HG03565 (cell line): ENCODE measurements around the gene PCDHA9.
"Not testable (repeated sequence)": the region's sequence is repeated elsewhere in the genome, so short reads cannot be mapped to it uniquely, and the experiment has no call there.

Source experiments
- ATAC-seq: cut with Tn5 transposase; IDR thresholded peaks from one replicate; pipeline ENCODE4 v1.9.1; 2021; ENCODE audit warnings: mild to moderate bottlenecking, moderate library complexity; ENCODE audit not compliant: unreplicated experiment

Gene PCDHA9

DNA sequence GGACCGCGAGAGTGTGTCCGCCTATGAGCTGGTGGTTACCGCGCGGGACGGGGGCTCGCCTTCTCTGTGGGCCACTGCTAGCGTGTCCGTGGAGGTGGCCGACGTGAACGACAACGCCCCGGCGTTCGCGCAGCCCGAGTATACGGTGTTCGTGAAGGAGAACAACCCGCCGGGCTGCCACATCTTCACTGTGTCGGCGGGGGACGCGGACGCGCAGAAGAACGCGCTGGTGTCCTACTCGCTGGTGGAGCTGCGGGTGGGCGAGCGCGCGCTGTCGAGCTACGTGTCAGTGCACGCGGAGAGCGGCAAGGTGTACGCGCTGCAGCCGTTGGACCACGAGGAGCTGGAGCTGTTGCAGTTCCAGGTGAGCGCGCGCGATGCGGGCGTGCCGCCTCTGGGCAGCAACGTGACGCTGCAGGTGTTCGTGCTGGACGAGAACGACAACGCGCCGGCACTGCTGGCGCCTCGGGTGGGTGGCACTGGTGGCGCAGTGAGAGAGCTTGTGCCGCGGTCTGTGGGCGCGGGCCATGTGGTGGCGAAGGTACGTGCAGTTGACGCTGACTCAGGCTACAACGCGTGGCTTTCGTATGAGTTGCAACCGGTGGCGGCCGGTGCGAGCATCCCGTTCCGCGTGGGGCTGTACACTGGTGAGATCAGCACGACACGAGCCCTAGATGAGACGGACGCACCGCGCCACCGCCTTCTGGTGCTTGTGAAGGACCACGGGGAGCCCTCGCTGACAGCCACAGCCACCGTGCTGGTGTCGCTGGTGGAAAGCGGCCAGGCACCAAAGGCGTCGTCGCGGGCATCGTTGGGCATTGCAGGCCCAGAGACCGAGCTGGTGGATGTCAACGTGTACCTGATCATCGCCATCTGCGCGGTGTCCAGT, 12.3 kb upstream of the PCDHA9 start:
- ATAC-seq: no peak

DNA sequence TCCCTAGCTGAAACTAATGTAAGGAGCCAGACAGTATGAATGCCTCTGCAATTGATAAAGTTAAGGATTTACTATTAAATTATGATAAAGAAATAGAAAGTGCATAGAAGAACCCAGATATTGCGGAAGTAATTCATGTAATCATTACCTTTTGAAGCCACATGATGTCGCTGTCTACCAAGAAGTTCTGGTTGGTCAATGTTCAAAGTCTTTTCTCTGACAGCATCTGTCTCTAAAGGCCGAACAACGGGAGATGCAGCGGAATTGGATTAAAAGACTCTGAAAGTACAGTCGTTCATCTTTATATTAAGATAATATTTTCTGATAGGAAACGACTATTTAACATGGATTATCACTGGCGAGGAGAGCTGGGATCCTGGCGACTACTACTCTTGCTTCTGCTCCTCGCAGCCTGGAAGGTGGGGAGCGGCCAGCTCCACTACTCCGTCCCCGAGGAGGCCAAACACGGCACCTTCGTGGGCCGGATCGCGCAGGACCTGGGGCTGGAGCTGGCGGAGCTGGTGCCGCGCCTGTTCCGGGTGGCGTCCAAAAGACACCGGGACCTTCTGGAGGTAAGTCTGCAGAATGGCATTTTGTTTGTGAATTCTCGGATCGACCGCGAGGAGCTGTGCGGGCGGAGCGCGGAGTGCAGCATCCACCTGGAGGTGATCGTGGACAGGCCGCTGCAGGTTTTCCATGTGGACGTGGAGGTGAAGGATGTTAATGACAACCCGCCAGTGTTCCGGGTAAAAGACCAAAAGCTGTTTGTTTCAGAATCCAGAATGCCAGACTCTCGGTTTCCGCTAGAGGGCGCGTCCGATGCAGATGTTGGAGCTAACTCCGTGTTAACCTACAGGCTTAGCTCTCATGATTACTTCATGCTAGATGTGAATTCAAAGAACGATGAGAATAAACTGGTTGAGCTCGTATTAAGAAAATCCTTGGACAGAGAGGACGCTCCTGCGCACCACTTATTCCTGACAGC, 6.9 kb upstream of the PCDHA9 start, which contains the start of gene PCDHA8:
Gene PCDHA8 (plus strand): TSS at position 210 of the 985 bp plus-strand sequence. CDS start 135 bp downstream, at position 345.
- no peak for ATAC-seq

DNA sequence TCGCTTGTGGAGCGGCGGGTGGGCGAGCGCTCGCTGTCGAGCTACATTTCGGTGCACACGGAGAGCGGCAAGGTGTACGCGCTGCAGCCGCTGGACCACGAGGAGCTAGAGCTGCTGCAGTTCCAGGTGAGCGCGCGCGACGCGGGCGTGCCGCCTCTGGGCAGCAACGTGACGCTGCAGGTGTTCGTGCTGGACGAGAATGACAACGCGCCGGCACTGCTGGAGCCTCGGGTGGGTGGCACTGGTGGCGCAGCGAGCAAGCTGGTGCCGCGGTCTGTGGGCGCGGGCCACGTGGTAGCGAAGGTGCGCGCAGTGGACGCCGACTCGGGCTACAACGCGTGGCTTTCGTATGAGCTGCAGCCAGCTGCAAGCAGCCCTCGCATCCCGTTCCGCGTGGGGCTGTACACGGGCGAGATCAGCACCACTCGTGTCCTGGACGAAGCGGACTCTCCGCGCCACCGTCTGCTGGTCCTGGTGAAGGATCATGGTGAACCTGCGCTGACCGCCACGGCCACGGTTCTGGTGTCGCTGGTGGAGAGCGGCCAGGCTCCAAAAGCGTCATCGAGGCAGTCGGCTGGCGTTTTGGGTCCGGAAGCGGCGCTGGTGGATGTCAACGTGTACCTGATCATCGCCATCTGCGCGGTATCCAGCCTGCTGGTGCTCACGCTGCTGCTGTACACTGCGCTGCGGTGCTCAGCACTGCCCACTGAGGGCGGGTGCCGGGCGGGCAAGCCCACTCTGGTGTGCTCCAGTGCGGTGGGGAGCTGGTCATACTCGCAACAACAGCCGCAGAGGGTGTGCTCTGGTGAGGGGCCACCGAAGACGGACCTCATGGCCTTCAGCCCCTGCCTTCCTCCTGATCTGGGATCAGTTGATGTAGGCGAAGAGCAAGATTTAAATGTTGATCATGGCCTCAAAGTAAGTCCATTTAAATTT, 5.1 kb upstream of the PCDHA9 start:
- ATAC-seq: no peak

- not testable (repeated sequence) for ATAC-seq
These were observed 1.9 kb downstream of the PCDHA9 start for GRCh38 chr5:140849831-140850634.

DNA sequence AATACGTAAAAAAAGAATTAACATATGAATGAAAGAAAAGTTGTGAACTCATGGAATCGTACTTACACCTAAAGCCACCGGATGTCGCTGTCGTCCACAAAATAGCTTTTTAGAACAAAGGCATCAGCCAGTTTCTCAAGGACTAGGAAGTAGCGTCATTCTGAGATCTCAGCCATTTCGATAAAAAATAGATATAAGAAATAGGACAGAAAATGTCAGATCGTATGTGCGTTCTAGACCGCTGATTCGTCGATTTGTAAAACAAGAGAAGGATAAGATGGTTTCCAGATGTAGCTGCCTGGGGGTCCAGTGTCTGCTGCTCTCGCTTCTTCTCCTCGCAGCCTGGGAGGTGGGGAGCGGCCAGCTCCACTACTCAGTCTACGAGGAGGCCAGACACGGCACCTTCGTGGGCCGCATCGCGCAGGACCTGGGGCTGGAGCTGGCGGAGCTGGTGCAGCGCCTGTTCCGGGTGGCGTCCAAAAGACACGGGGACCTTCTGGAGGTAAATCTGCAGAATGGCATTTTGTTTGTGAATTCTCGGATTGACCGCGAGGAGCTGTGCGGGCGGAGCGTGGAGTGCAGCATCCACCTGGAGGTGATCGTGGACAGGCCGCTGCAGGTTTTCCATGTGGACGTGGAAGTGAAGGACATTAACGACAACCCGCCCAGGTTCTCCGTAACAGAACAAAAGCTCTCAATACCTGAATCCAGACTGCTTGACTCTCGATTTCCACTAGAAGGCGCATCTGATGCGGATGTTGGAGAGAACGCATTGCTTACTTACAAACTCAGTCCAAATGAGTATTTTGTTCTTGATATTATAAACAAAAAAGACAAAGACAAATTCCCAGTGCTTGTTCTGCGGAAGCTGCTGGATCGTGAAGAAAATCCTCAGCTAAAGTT, 7.8 kb downstream of the PCDHA9 start, which contains the start of gene PCDHA10:
Gene PCDHA10 (plus strand): TSS at position 126 of the 903 bp plus-strand sequence. CDS start 152 bp downstream, at position 278.
- ATAC-seq: no peak

DNA sequence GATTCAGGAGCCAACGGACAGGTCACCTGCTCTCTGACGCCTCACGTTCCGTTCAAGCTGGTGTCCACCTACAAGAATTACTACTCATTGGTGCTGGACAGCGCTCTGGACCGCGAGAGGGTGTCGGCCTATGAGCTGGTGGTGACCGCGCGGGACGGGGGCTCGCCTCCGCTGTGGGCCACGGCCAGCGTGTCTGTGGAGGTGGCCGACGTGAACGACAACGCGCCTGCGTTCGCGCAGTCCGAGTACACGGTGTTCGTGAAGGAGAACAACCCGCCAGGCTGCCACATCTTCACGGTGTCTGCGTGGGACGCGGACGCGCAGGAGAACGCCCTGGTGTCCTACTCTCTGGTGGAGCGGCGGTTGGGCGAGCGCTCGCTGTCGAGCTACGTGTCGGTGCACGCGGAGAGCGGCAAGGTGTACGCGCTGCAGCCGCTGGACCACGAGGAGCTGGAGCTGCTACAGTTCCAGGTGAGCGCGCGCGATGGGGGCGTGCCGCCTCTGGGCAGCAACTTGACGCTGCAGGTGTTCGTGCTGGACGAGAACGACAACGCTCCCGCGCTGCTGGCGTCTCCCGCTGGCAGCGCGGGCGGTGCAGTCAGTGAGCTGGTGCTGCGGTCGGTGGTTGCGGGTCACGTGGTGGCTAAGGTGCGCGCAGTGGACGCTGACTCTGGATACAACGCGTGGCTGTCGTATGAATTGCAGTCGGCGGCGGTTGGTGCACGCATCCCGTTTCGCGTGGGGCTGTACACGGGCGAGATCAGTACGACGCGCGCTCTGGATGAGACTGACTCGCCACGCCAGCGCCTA, 9.2 kb downstream of the PCDHA9 start:
- no peak for ATAC-seq

DNA sequence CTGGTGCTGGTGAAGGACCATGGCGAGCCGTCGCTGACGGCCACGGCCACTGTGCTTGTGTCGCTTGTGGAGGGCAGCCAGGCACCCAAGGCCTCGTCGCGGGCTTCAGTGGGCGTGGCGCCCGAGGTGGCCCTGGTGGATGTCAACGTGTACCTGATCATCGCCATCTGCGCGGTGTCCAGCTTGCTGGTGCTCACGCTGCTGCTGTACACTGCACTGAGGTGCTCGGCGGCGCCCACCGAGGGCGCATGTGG, 9.7 kb downstream of the PCDHA9 start:
- no peak for ATAC-seq

DNA sequence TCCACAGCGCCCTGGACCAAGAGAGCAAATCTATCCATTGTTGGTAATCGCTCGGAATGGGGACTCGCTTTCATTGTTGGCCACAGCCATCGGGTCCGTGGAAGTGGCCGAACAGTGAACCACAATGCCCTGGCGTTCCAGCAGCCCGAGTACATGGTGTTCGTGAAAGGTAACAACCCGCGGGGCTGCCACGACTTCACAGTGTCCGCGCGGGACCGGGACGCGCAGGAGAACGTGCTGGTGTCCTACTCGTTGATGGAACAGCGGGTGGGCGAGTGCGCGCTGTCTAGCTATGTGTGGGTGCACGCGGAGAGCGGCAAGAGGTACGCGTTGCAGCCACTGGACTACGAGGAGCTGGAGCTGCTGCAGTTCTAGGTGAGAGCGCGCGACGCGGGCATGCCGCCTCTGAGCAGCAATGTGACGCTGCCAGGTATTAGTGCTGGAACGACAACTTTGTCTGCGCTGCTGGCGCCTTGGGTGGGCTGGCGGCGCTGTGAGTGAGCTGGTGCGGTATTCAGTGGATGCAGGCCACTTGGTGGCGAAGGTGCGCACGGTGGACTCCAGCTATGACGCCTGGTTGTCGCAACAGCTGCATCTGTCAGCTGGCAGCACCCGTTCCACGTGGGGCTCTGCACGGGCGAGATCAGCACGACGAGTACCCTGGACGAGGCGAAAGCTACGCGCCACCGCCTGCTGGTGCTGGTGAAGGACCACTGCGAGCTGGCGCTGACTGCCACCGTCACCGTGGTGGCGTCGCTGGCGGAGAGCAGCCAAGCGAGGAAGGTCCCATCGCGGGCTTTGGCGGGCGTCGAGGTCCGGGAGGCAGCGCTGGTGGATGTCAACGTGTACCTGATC, 14.5 kb downstream of the PCDHA9 start:
- no peak for ATAC-seq

DNA sequence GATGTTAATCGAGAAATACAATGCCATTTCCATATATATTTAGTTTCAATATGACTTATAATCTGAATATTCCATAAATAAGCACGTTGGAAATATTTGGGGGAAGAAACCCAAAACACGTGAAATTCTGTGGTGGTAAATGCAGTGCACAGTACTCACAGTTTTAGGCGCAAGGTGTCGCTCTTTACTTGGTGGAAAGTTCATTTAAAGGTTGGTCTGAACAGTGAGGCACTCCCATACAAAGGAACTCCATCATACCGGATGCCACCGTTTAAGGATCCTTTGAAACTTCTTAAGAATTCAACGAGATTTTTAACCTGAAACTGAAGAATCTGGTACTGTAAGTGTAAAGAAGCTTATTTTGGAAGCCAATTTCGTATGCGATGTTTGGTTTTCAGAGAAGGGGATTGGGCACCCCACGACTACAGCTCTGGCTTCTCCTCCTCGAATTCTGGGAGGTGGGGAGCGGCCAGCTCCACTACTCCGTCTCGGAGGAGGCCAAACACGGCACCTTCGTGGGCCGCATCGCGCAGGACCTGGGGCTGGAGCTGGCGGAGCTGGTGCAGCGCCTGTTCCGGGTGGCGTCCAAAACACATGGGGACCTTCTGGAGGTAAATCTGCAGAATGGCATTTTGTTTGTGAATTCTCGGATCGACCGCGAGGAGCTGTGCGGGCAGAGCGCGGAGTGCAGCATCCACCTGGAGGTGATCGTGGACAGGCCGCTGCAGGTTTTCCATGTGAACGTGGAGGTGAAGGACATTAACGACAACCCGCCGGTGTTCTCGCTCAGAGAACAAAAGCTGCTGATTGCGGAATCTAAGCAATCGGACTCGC, 20.8 kb downstream of the PCDHA9 start, which contains the start of gene PCDHA11:
Gene PCDHA11 (plus strand): TSS at position 237 of the 834 bp plus-strand sequence. CDS start 147 bp downstream, at position 384.
- ATAC-seq: no peak

DNA sequence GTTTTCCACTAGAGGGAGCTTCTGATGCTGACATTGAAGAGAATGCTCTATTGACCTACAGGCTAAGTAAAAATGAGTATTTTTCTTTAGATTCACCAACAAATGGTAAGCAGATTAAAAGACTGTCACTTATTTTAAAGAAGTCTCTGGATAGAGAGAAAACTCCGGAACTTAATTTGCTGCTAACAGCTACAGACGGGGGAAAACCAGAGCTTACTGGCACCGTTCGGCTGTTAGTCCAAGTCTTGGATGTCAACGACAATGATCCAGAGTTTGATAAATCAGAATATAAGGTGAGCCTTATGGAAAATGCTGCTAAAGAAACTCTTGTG, 21.3 kb downstream of the PCDHA9 start:
- no peak for ATAC-seq

GRCh38 chr5:140870221-140871201, 22.3 kb downstream of the PCDHA9 start:
- ATAC-seq: no peak

DNA sequence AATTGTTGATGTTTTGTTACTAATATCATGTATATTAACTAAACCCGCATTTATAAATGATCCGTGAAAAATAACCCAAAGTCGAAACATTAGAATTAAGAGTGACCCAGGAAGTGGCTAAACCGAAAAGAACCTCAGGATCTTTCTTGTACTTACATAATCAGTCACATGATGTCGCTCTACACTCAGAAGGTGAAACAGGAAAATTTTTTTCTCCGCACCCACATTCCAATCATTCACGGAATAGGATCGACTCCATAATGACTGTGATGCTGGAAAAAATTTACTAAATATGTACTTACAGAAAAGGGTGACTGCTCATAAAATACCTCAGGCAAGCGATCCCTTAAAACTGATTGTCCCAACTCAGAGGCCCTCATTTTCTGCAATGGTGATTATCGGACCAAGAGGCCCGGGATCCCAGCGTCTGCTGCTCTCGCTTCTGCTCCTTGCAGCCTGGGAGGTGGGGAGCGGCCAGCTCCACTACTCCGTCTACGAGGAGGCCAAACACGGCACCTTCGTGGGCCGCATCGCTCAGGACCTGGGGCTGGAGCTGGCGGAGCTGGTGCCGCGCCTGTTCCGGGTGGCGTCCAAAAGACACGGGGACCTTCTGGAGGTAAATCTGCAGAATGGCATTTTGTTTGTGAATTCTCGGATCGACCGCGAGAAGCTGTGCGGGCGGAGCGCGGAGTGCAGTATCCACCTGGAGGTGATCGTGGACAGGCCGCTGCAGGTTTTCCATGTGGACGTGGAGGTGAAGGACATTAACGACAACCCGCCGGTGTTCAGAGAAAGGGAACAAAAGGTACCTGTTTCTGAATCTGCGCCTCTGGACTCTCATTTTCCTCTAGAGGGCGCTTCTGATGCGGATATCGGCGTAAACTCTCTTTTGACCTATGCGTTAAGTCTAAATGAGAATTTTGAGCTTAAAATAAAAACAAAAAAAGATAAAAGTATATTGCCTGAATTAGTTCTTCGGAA, 27.2 kb downstream of the PCDHA9 start, which contains the start of gene PCDHA12:
Gene PCDHA12 (plus strand): TSS at position 224 of the 981 bp plus-strand sequence. CDS start 165 bp downstream, at position 389.
- no peak for ATAC-seq

- not testable (repeated sequence) for ATAC-seq
These were observed 28.5 kb downstream of the PCDHA9 start for GRCh38 chr5:140876541-140877261.
